Naive B cell (primary cell): Measurements from ENCODE around the gene PRKAG1. TPM values are rescaled to one million over a fixed set of nuclear protein-coding genes. Genes with fewer than 3 reads are reported as not detected.

Experiments
- ATAC-seq, 2 donors: fragments of 150-1000 bp; cut with Tn5 transposase; 2 replicates each; pipeline ENCODE4 v1.10.0; 2021; ENCODE audit warnings: low read depth in 2 of 2, mild to moderate bottlenecking in 2 of 2, moderate library complexity in 2 of 2
- DNase-seq: peaks from one replicate; pipeline ENCODE4 v3.0.0; 2022
- H3K27ac Mint-ChIP-seq, 6 donors: one replicate each; pipeline ENCODE4 v1.8.0; 2020 to 2022; ENCODE audit warnings: mild to moderate bottlenecking in 6 of 6, mixed read lengths in 6 of 6, moderate library complexity in 5 of 6, inconsistent platforms in 2 of 6
- H3K27me3 Mint-ChIP-seq, 3 donors: one replicate each; pipeline ENCODE4 v1.8.0; 2021 to 2022; ENCODE audit warnings: mixed read lengths in 3 of 3, mild to moderate bottlenecking in 1 of 3
- H3K36me3 Mint-ChIP-seq, 2 donors: one replicate each; pipeline ENCODE4 v1.8.0; 2020 to 2022; ENCODE audit warnings: mixed read lengths in 2 of 2, inconsistent platforms in 1 of 2, mild to moderate bottlenecking in 1 of 2
- H3K4me1 Mint-ChIP-seq, 3 donors: one replicate each; pipeline ENCODE4 v1.8.0; 2020 to 2022; ENCODE audit warnings: mixed read lengths in 3 of 3, inconsistent platforms in 1 of 3, mild to moderate bottlenecking in 1 of 3, moderate library complexity in 1 of 3
- H3K4me3 Mint-ChIP-seq, 8 donors: one replicate each; pipeline ENCODE4 v1.8.0; 2020 to 2022; ENCODE audit warnings: mild to moderate bottlenecking in 8 of 8, mixed read lengths in 8 of 8, moderate library complexity in 8 of 8, inconsistent platforms in 2 of 8
- H3K9me3 Mint-ChIP-seq, 7 donors: one replicate each; pipeline ENCODE4 v1.8.0; 2020 to 2022; ENCODE audit warnings: mixed read lengths in 7 of 7, mild to moderate bottlenecking in 5 of 7, inconsistent platforms in 2 of 7, moderate library complexity in 1 of 7
- polyA plus RNA-seq, 6 donors: library from polyadenylated mRNA; unstranded; fragments of 300-500 nt; fragmentation: Illumina TruSeq; gene quantifications; one replicate each; pipeline ENCODE4 v1.2.3, GENCODE V29; 2021; ENCODE audit warnings: low read depth in 6 of 6

Gene PRKAG1
- polyA plus RNA-seq, 6 donors from 2014 or later, result 36.2 to 76.2 (median 52.1) TPM

GRCh38 chr12:49022558-49023178 is 4.1 kb upstream of the PRKAG1 start:
- Mint-ChIP-seq H3K27ac (peak overlapping the region in 4 of 6 donors; percentile 56 to 99 (median 76)), H3K9me3 (no peaks in the 10 kb centered on the region), H3K4me1 (peaks cover 15 to 26% (median 22%) of the 10 kb centered on the region in 3 donors), H3K4me3 (peak overlapping the region in 2 of 8 donors; percentile 34 to 53), H3K27me3 (no peaks in the 10 kb centered on the region), H3K36me3 (peaks cover 18 to 22% of the 10 kb centered on the region in 2 donors)
- ATAC-seq (no peak), DNase-seq (no peak)

GRCh38 chr12:49021292-49021915 is 2.8 kb upstream of the PRKAG1 start:
- no peak overlapping the region for H3K4me3 Mint-ChIP-seq
- DNase-seq (no peak), ATAC-seq (no peak)
- peaks cover 15 to 22% of the 10 kb centered on the region in 2 donors for H3K36me3 Mint-ChIP-seq
- H3K27me3 Mint-ChIP-seq, result no peaks in the 10 kb centered on the region
- H3K9me3 Mint-ChIP-seq, result no peaks in the 10 kb centered on the region
- H3K4me1 Mint-ChIP-seq, result peaks cover 22 to 36% (median 30%) of the 10 kb centered on the region in 3 donors
- H3K27ac Mint-ChIP-seq, result peak overlapping the region; percentile 46 to 99 (median 68)

- Mint-ChIP-seq H3K27ac (peak overlapping the region in 4 of 6 donors; percentile 26 to 99 (median 79)), H3K27me3 (no peaks in the 10 kb centered on the region), H3K4me1 (peaks cover 25 to 43% (median 27%) of the 10 kb centered on the region in 3 donors), H3K9me3 (no peaks in the 10 kb centered on the region), H3K4me3 (no peak overlapping the region), H3K36me3 (peaks cover 13 to 15% of the 10 kb centered on the region in 2 donors)
- no peak for DNase-seq
- ATAC-seq, result no peak
Observed at GRCh38 chr12:49020441-49020840, 1.9 kb upstream of the PRKAG1 start.

GRCh38 chr12:49019443-49020324 is 1.1 kb upstream of the PRKAG1 start:
- H3K36me3 Mint-ChIP-seq, result peaks cover 10 to 15% of the 10 kb centered on the region in 2 donors
- no peaks in the 10 kb centered on the region for H3K27me3 Mint-ChIP-seq
- peak overlapping the region; percentile 99 to 100 (median 99) for H3K27ac Mint-ChIP-seq
- peaks cover 25 to 40% (median 34%) of the 10 kb centered on the region in 3 donors for H3K4me1 Mint-ChIP-seq
- H3K4me3 Mint-ChIP-seq, result peak overlapping the region; percentile 74 to 96 (median 93)
- H3K9me3 Mint-ChIP-seq, result no peaks in the 10 kb centered on the region
- DNase-seq, result peak; percentile 38
- ATAC-seq, result peak in 1 of 2 donors; percentile 2

- no peaks in the 10 kb centered on the region for H3K27me3 Mint-ChIP-seq
- H3K9me3 Mint-ChIP-seq, result no peaks in the 10 kb centered on the region
- DNase-seq (no peak), ATAC-seq (peak; percentile 63)
- H3K36me3 Mint-ChIP-seq, result peaks cover 10 to 15% of the 10 kb centered on the region in 2 donors
- peaks cover 29 to 40% (median 35%) of the 10 kb centered on the region in 3 donors for H3K4me1 Mint-ChIP-seq
- peak overlapping the region; percentile 99 to 100 (median 99) for H3K27ac Mint-ChIP-seq
- H3K4me3 Mint-ChIP-seq, result peak overlapping the region; percentile 79 to 96 (median 93)
Observed at GRCh38 chr12:49019120-49019430, 499 bp upstream of the PRKAG1 start.

- H3K4me3 Mint-ChIP-seq, result peak overlapping the region; percentile 79 to 96 (median 93)
- no peaks in the 10 kb centered on the region for H3K9me3 Mint-ChIP-seq
- ATAC-seq (no peak), DNase-seq (no peak)
- H3K36me3 Mint-ChIP-seq, result peaks cover 10 to 13% of the 10 kb centered on the region in 2 donors
- H3K4me1 Mint-ChIP-seq, result peaks cover 29 to 40% (median 35%) of the 10 kb centered on the region in 3 donors
- H3K27ac Mint-ChIP-seq, result peak overlapping the region; percentile 99 to 100 (median 99)
- no peaks in the 10 kb centered on the region for H3K27me3 Mint-ChIP-seq
Observed at GRCh38 chr12:49017891-49018260, 700 bp downstream of the PRKAG1 start.

GRCh38 chr12:49015196-49015595 is 3.4 kb downstream of the PRKAG1 start:
- peak overlapping the region in 1 of 8 donors; percentile 66 for H3K4me3 Mint-ChIP-seq
- peaks cover 4 to 7% of the 10 kb centered on the region in 2 donors for H3K36me3 Mint-ChIP-seq
- DNase-seq (no peak), ATAC-seq (no peak)
- no peaks in the 10 kb centered on the region for H3K27me3 Mint-ChIP-seq
- H3K9me3 Mint-ChIP-seq, result no peaks in the 10 kb centered on the region
- H3K27ac Mint-ChIP-seq, result peak overlapping the region in 1 of 6 donors; percentile 57
- H3K4me1 Mint-ChIP-seq, result peaks cover 29 to 40% (median 33%) of the 10 kb centered on the region in 3 donors

GRCh38 chr12:49014547-49014946 is 4.0 kb downstream of the PRKAG1 start:
- H3K27ac Mint-ChIP-seq, result no peak overlapping the region
- peaks cover 4 to 7% of the 10 kb centered on the region in 2 donors for H3K36me3 Mint-ChIP-seq
- no peaks in the 10 kb centered on the region for H3K27me3 Mint-ChIP-seq
- H3K9me3 Mint-ChIP-seq, result no peaks in the 10 kb centered on the region
- no peak for ATAC-seq
- H3K4me3 Mint-ChIP-seq, result no peak overlapping the region
- peaks cover 23 to 33% (median 28%) of the 10 kb centered on the region in 3 donors for H3K4me1 Mint-ChIP-seq
- no peak for DNase-seq

GRCh38 chr12:49013428-49013827 is 5.1 kb downstream of the PRKAG1 start:
- no peaks in the 10 kb centered on the region for H3K9me3 Mint-ChIP-seq
- H3K27me3 Mint-ChIP-seq, result no peaks in the 10 kb centered on the region
- no peak for ATAC-seq
- H3K4me3 Mint-ChIP-seq, result no peak overlapping the region
- H3K27ac Mint-ChIP-seq, result no peak overlapping the region
- peaks cover 17 to 22% (median 22%) of the 10 kb centered on the region in 3 donors for H3K4me1 Mint-ChIP-seq
- H3K36me3 Mint-ChIP-seq, result peaks cover 10% of the 10 kb centered on the region in 2 donors
- no peak for DNase-seq

- Mint-ChIP-seq H3K9me3 (no peaks in the 10 kb centered on the region), H3K27me3 (no peaks in the 10 kb centered on the region), H3K36me3 (peaks cover 14 to 15% of the 10 kb centered on the region in 2 donors), H3K4me3 (no peak overlapping the region), H3K27ac (no peak overlapping the region), H3K4me1 (peaks cover 15 to 18% (median 17%) of the 10 kb centered on the region in 3 donors)
- DNase-seq, result no peak
- no peak for ATAC-seq
Observed at GRCh38 chr12:49012739-49013138, 5.8 kb downstream of the PRKAG1 start.

- no peak overlapping the region for H3K4me3 Mint-ChIP-seq
- H3K36me3 Mint-ChIP-seq, result peaks cover 19 to 20% of the 10 kb centered on the region in 2 donors
- H3K9me3 Mint-ChIP-seq, result no peaks in the 10 kb centered on the region
- DNase-seq, result no peak
- no peaks in the 10 kb centered on the region for H3K27me3 Mint-ChIP-seq
- peaks cover 0 to 6% (median 3%) of the 10 kb centered on the region in 3 donors for H3K4me1 Mint-ChIP-seq
- no peak for ATAC-seq
- peak overlapping the region in 1 of 6 donors; percentile 20 for H3K27ac Mint-ChIP-seq
Observed at GRCh38 chr12:49010092-49010668, 8.4 kb downstream of the PRKAG1 start.

- DNase-seq, result no peak
- Mint-ChIP-seq H3K36me3 (peaks cover 29 to 31% of the 10 kb centered on the region in 2 donors), H3K27ac (peak overlapping the region in 1 of 6 donors; percentile 38), H3K27me3 (no peaks in the 10 kb centered on the region), H3K9me3 (no peaks in the 10 kb centered on the region), H3K4me1 (no peaks in the 10 kb centered on the region), H3K4me3 (no peak overlapping the region)
- no peak for ATAC-seq
Observed at GRCh38 chr12:49008943-49009342, 9.6 kb downstream of the PRKAG1 start.

GRCh38 chr12:49000346-49000745 is 18.2 kb downstream of the PRKAG1 start:
- peak overlapping the region in 2 of 8 donors; percentile 39 to 82 for H3K4me3 Mint-ChIP-seq
- H3K9me3 Mint-ChIP-seq, result no peaks in the 10 kb centered on the region
- no peak for DNase-seq
- no peak for ATAC-seq
- H3K27ac Mint-ChIP-seq, result no peak overlapping the region
- peaks cover 13 to 46% (median 38%) of the 10 kb centered on the region in 3 donors for H3K27me3 Mint-ChIP-seq
- H3K36me3 Mint-ChIP-seq, result peaks cover 27% of the 10 kb centered on the region in 2 donors
- H3K4me1 Mint-ChIP-seq, result peaks cover 29 to 43% (median 42%) of the 10 kb centered on the region in 3 donors
